Measurements from ENCODE around the gene CDC14B. TPM values are rescaled to one million over a fixed set of nuclear protein-coding genes. Genes with fewer than 3 reads are reported as not detected.
"Not testable (repeated sequence)": the region's sequence is repeated elsewhere in the genome, so short reads cannot be mapped to it uniquely, and the experiment has no call there.

The CDC14B gene
- total and polyA plus RNA-seq, 4 donors: 2.9 to 29.8 (median 8.0) TPM

- H3K27ac ChIP-seq (ENCODE audit: low read depth in 1 of 2, low read length in 1 of 2); H3K36me3 ChIP-seq (ENCODE audit: control insufficient read depth in 4 of 4, insufficient read depth in 4 of 4, low read length in 4 of 4); H3K9me3 ChIP-seq (ENCODE audit: control insufficient read depth in 4 of 4, insufficient read depth in 3 of 4, low read length in 3 of 4); H3K27me3 ChIP-seq (ENCODE audit: control insufficient read depth in 3 of 3, insufficient read depth in 3 of 3, low read length in 2 of 3); H3K4me3 ChIP-seq; H3K9ac ChIP-seq (ENCODE audit: insufficient read depth in 1 of 2, low read length in 2 of 2); H3K4me1 ChIP-seq (ENCODE audit: control insufficient read depth in 5 of 5, insufficient read depth in 5 of 5, low read length in 5 of 5): not testable (repeated sequence)
- DNase-seq: peak in 2 of 3 donors; percentile 63 to 70
- WGBS, 2 donors: 69 to 73% methylated on average over 14 to 15 of the region's 15 CpGs
- TF ChIP-seq CTCF (IDR thresholded peaks at IDR 0.05; ENCODE audit: control extremely low read depth, extremely low read depth): peak; percentile 52
- ATAC-seq (ENCODE audit: insufficient read depth, low FRiP score): peak; percentile 73
These were observed 47.2 kb upstream of the CDC14B start for GRCh38 chr9:96666653-96667362.

GRCh38 chr9:96665789-96666188, 46.1 kb upstream of the CDC14B start:
- no peak for DNase-seq

GRCh38 chr9:96663506-96664120, 44.0 kb upstream of the CDC14B start:
- DNase-seq (no peak), ATAC-seq (ENCODE audit: insufficient read depth, low FRiP score) (no peak)
- Histone ChIP-seq H3K36me3 (ENCODE audit: control insufficient read depth in 4 of 4, insufficient read depth in 4 of 4, low read length in 4 of 4) (no peaks in the 10 kb centered on the region), H3K9ac (ENCODE audit: insufficient read depth in 1 of 2, low read length in 2 of 2) (no peak overlapping the region), H3K27me3 (ENCODE audit: control insufficient read depth in 3 of 3, insufficient read depth in 3 of 3, low read length in 2 of 3) (no peaks in the 10 kb centered on the region), H3K27ac (ENCODE audit: low read depth in 1 of 2, low read length in 1 of 2) (no peak overlapping the region), H3K4me1 (ENCODE audit: control insufficient read depth in 5 of 5, insufficient read depth in 5 of 5, low read length in 5 of 5) (no peaks in the 10 kb centered on the region), H3K4me3 (no peak overlapping the region), H3K9me3 (ENCODE audit: control insufficient read depth in 4 of 4, insufficient read depth in 3 of 4, low read length in 3 of 4) (no peaks in the 10 kb centered on the region)
- 95% methylated on average over 20 of the region's 20 CpGs for WGBS, 2 donors
- TF ChIP-seq CTCF (IDR thresholded peaks at IDR 0.05; ENCODE audit: control extremely low read depth, extremely low read depth): no peak

More at GRCh38 chr9:96665789-96666188, 46.1 kb upstream of the CDC14B start:
- Histone ChIP-seq H3K9ac (ENCODE audit: insufficient read depth in 1 of 2, low read length in 2 of 2) (no peak overlapping the region), H3K4me1 (ENCODE audit: control insufficient read depth in 5 of 5, insufficient read depth in 5 of 5, low read length in 5 of 5) (no peaks in the 10 kb centered on the region), H3K27ac (ENCODE audit: low read depth in 1 of 2, low read length in 1 of 2) (no peak overlapping the region), H3K27me3 (ENCODE audit: control insufficient read depth in 3 of 3, insufficient read depth in 3 of 3, low read length in 2 of 3) (no peaks in the 10 kb centered on the region), H3K9me3 (ENCODE audit: control insufficient read depth in 4 of 4, insufficient read depth in 3 of 4, low read length in 3 of 4) (no peaks in the 10 kb centered on the region), H3K4me3 (no peak overlapping the region), H3K36me3 (ENCODE audit: control insufficient read depth in 4 of 4, insufficient read depth in 4 of 4, low read length in 4 of 4) (no peaks in the 10 kb centered on the region)
- no peak for ATAC-seq (ENCODE audit: insufficient read depth, low FRiP score)
- TF ChIP-seq CTCF (IDR thresholded peaks at IDR 0.05; ENCODE audit: control extremely low read depth, extremely low read depth): no peak
- WGBS, 2 donors: 83 to 88% methylated on average over 6 of the region's 6 CpGs
